HG03103 (cell line): ENCODE data around the gene PLD2.
"Not testable (repeated sequence)": the region's sequence is repeated elsewhere in the genome, so short reads cannot be mapped to it uniquely, and the experiment has no call there.

ENCODE experiments used
- ATAC-seq: cut with Tn5 transposase; IDR thresholded peaks from one replicate; pipeline ENCODE4 v1.9.1; 2021; ENCODE audit warnings: low read depth; ENCODE audit not compliant: unreplicated experiment

Gene PLD2

DNA sequence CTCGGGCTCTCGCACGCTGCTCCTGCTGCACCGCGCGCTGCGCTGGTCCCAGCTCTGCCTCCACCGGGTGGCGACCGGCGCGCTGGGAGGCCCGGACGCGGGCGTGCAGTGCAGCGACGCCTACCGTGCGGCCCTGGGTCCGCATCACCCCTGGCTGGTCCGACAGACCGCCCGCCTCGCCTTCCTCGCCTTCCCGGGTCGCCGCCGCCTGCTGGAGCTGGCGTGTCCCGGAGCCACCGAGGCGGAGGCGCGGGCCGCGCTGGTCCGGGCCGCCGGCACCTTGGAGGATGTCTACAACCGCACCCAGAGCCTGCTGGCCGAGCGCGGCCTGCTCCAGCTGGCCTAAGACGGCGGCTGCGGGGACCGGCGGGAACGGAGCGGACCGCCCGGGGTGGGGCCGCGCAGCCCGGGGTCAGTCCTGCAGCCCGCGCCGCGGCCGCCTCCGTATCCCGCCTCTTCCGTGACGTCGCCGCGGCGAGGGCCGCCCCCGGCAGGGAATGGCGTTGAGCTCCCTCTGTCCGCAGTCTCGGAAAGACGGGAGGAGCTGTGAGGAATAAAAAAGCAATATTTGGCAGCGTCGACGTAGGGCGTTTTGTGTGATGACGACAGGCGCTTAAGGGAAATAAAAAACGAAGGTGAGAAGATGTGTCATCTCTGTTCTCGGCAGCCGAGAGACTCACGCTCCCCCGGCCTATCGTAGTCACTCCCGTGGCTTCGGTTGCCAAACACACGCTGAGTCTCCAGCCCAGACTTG is 16.8 kb upstream of the PLD2 start:
- ATAC-seq, result peak; percentile 79

DNA sequence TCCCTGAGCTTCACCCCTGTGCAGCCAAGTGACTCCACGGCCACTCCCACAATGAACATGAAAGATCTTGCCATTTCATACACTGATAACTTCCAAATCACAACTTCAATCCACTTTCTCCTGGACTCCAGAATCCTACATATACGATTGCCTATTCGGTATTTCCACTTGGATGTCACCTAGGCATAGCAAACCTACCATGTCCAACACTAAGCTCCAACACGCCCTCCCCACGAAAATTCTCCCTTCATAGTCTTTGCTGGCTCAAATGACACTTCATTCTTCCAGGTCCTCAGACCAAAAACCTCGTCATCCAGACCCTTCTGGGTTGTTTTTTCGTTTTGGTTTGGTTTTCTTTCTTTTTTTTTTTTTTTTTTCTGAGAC is 16.3 kb upstream of the PLD2 start:
- no peak for ATAC-seq

DNA sequence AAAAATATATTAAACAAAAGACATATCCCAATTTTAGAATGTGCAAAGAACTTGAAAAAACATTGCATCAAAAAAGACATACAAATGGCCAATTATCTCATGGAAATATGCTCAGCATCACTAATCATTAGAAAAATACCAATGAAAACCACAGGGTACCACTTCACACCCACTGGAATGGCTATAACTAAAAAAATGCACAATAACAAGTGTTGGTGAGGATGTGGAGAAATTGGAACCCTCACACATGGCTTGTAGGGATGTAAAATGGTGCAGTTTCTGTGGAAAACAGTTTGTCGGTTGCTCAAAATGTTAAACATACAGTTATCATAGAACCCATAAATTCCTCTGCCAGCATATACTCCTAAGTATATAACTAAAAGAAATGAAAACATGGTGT is 11.8 kb upstream of the PLD2 start:
- no peak for ATAC-seq

DNA sequence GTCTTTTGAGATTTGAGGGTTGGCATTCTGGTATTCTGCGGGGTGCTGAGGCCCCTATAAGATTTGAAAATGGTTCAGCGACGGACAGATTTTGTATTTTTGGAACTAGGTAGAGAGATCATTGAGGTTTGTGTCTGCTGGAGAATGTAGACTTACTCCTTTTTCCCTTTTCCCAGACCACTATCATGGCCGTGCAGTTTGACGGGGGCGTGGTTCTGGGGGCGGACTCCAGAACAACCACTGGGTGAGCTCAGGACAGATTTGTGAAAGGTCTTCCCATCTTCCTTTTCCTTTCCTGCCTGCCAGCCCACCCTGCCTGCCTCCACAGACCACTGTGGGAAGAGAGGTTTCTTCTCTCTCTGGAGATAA is 10.4 kb upstream of the PLD2 start:
- no peak for ATAC-seq

DNA sequence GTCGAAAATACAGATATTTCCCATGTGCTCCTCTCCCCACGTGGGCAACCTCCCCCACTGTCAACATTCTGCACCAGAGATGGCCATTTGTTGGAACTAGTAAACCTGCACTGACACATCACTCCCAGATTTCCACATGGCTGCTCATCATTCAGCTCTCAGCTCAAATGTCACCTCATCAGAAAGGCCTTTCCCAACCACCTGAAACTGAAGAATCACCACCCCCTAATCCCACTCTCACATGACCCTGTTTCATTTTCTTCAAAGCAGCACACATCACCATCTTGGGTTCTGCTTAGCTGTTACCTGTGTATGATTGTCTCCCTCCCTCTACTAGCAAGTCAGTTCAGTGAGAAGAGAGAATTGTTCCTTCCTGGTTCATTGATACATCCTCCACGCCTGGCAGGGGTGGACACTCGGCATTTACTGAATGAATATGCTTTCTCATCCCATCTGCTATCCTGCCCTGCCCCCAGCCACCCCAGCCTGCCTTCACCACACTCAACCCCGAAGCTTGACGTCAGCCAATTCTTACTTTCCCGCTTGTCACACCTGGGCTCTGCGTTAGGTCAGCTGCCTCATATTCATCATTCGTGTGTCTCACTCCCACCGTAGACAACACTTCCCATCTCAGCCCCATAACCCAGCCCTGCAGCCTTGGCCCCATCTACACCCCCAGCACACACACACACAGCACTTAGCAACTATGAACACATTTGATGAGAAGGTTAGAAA is 6.3 kb upstream of the PLD2 start:
- no peak for ATAC-seq

DNA sequence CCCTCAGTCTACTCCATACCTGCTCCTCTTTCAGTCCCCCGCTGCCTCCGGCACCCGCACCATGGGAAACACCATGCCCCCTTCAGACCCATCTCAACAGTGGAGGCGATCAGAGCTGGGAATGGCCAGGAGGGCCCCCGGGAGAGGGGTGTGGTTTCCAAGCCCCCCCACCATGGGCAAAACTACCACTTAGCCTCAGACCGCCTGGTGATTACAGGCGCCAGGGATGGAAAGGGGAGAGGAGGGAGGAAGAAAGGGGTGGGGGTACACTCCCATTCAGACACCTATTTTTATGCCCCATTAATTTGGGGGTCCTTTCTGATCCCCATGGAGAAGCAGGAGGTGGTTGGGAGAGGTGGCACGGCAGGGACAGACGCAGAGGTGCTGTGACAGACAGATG is 4.7 kb upstream of the PLD2 start, which contains the start of gene C17orf114:
Gene C17orf114, minus strand, starts transcription at position 101 of the 400 bp plus-strand sequence.
- ATAC-seq, result no peak

DNA sequence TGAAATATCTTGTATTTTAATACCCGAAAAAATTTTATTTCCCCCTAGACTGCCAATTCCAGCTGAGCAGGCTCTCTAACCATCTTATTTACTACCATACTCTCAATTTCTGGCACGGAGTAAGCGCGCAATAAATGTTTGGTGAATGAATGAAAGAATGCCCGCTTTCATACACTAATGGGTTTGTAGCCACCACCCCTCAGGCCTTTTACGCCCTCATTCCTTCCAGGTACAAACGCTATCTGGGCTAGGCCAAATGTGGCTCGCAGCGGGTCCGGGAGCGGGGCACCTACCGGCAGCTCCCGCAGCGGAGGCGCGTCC is 536 bp upstream of the PLD2 start:
- no peak for ATAC-seq

DNA sequence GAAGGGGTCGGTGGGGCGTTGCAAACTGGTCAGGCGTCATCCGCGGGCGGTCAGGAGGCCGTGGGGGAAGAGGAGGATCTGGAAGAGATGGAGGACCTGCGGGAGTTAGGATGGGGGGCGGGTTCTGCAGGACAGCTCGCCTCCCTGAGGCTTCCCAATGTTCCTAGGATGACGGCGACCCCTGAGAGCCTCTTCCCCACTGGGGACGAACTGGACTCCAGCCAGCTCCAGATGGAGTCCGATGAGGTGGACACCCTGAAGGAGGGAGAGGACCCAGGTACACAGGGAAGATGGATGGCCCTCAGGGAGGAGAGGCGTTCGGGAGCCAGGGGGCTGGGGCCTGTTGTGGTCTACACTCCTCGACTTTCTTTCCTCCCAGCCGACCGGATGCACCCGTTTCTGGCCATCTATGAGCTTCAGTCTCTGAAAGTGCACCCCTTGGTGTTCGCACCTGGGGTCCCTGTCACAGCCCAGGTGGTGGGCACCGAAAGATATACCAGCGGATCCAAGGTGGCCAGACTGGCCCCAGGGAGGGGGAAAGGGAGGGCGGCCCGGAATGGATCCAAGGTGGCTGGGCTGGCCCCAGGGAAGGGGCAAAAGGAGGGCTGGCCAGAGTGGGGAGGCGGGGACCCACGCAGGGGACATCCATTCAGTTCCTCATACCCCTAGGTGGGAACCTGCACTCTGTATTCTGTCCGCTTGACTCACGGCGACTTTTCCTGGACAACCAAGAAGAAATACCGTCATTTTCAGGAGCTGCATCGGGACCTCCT is 839 bp downstream of the PLD2 start:
- no peak for ATAC-seq

DNA sequence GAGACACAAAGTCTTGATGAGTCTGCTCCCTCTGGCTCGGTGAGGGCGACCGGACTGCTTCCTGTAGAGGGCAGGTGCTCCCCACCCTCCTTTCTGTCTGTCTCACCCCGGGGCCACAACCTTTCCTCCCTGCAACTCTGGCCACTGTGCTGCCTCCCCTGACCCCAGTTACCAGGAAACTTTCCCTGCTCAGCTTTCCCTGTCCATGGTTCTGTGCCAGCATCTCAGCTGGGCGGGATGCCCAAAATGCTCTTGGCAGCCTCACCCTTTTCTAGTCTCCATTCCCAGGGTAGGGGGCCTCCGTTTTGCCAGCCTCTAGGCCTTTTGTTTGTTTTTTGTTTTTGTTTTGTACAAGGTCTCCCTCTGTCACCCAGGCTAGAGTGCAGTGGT is 1.4 kb downstream of the PLD2 start:
- no peak for ATAC-seq

DNA sequence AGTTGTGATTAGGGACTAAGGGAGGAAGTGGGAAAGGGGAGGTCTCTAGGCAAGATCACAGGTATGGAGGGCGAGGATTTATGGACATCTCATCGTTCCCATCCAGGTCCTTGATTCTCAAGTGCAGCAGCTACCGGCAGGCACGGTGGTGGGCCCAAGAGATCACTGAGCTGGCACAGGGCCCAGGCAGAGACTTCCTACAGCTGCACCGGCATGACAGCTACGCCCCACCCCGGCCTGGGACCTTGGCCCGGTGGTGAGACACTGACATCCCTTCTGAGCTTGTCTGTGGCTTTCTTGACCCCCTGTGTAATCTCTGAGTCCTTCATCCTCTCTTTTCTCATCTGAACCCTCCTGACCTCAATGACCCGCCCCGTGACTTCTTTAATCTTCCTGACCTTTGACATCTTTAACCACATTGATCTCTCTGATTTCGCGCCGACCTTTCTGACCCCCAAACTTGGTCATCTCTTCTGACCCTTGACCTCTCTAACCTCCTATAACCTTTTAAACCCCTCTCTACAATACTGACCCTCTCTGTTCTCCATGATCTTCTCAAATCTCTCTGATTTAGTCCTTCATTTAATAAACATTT is 3.8 kb downstream of the PLD2 start:
- ATAC-seq, result no peak

DNA sequence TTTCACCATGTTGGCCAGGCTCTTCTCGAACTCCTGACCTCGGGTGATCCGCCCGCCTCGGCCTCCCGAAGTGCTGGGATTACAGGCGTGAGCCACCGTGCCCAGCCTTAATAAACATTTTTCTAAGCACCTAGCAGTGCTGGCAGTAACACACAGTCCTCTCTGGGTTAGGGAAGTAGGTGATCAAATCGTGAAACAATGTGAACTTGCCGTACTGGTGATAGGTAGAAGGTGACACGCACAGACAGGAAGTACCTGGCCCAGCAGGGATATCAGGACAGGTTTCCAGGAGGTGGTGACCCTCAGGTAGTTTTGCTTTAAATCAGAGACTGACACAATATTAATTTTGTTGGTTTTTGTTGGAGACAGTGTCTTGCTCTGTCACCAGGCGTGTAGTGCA is 4.5 kb downstream of the PLD2 start:
- ATAC-seq, result no peak

DNA sequence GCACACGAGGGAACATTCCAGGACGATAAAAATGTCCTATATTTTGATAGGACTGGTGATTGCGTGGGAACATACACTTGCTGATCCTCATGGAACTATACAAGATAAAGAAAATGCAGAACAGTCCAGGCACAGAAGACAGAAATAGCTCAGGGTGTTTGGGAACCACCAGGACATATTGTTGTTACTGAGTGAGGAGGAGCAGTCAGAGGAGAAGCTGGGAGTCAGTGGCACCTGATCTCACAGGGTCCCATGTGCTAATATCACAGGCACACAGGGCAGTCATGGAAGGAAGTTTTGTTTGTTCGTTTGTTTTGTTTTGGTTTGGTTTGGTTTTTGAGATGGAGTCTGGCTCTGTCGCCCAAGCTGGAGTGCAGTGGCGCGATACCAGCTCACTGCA is 5.7 kb downstream of the PLD2 start:
- no peak for ATAC-seq

DNA sequence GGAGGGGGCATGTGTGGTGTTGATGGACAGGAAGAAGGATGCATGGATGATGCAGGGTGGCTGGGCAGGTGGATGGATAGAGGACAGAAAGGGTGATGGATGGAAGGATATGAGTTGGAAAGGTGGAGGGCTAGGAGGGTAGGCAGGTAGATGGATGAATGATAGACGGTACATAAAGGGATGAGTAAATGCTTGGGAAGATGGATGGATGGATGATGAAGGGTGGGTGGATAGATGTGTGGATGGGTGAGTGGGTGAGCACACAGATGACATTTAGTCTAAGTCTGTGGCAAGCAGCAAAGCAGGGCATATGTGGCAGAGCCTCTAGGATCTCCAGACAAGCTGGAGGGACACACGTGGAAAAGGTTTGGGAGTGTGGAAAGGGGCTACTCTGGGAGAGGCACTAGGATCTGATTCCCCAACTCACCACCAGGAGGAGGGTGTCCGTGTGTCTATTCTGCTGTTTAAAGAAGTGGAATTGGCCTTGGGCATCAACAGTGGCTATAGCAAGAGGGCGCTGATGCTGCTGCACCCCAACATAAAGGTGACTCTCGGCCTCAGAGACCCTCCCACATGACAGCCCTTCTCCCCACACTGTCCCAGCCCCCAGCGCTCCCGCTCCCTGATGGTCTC is 8.2 kb downstream of the PLD2 start:
- ATAC-seq, result no peak

DNA sequence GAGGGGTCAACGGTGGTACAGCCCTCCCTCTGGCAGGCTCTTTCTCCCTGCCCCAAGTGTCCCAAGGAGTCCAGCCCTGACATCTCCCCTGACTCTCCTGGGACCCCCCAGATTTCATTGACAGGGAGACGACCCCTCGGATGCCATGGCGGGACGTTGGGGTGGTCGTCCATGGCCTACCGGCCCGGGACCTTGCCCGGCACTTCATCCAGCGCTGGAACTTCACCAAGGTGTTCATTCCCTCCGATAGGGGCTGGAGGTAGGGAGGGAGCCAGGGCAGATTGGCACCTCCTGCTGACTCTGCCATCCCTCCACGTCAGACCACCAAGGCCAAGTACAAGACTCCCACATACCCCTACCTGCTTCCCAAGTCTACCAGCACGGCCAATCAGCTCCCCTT is 9.9 kb downstream of the PLD2 start:
- ATAC-seq, result no peak

DNA sequence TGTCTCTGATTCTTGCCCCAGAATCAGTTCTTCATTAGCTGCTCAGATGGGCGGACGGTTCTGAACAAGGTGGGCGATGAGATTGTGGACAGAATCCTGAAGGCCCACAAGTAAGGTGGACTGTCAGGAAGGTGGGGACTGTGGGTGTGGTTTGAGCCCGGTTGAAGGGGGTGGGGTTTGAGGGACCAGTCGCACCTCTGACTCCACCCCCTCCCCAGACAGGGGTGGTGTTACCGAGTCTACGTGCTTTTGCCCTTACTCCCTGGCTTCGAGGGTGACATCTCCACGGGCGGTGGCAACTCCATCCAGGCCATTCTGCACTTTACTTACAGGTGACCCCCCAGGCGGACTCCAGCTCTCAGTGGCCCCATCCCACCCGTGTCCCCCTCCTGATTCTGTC is 11.3 kb downstream of the PLD2 start:
- no peak for ATAC-seq

DNA sequence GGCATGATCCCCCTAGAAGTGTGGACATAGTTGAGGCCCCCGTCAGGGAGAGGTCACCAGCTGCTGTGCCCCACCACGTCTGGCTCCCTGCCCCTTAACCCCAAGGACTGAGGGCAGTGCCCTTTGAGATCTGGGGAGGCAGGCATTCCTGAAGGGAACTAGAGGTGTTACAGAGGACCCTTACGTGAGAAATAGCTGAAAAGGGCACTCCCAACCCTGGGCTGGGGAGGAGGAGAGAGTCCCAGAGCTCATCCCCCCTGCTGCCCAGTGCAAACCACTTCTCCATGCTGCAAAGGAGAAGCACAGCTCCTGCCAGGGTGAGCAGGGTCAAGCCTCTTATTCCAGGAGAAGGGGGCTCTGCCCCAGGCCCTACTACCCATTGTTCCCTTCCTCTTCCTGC is 15.9 kb downstream of the PLD2 start:
- no peak for ATAC-seq

DNA sequence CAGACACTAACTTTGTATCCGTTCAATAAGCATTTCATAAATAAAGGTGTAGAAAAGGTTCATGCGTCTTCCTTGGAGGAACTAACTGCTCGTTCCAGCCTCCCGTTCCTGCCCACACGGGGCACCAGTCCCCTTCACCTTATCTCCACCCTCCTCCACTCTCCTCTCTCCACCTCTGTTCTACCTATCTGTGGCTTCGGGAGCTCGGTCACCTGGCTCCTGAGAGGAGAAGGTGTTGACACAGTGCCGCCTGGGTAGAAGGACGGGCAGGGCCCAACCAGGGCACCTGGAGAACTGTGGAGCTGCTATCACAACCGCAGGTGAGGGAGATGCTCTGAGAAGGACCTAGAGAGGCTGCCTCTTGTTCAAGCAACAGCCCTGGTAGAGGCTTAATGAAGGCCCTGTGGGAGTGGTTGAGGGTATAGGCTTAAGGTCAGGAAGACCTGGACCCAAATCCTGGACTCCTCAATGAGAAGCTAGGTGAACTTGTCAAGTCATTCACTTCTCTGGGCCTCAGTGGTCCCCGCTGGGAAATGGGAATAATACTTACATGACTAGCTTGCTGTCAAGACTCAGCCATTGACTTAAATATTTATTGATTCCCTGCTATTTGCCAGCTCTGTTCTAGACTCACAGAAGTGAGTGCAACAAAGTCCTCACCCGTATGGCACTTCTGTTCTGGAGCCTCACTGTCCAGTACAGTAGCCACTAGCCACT is 16.6 kb downstream of the PLD2 start:
- ATAC-seq, result no peak

DNA sequence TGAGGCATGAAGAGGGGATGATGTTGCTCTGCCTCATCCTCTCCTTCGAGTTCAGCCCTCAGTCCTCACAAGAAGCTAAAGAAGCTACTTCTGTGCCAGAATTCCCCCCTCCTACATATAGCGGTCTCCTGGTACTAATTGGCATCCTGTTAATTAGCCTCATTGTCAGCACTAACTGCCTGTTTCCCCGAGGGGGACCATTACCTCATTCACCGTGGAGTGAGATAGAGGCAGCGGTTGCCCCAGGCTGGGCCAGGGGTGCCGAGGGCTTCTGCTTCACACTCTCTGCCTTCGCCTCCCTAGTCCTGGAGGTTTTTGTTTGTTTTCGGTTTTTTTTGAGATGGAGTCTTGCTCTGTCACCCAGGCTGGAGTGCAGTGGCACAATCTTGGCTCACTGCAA is 20.4 kb downstream of the PLD2 start:
- ATAC-seq, result no peak

DNA sequence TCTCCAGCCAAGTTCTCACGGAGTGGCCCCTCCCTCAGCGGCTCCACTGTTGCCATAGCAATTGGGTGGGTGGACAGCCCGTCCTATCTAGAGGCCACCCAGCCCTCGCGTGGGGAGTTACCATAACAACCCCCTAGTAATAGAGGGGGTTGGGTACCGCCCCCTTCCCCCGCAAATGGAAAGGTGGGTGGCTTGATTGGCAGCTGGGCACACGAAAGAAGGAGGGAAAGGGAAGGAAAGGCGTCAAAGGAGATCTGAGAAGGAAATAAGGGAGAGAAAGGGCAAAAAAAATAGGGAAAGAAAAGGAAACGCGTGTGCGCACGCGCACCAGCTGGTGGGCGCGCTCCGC is 25.9 kb downstream of the PLD2 start:
- ATAC-seq, result not testable (repeated sequence)

DNA sequence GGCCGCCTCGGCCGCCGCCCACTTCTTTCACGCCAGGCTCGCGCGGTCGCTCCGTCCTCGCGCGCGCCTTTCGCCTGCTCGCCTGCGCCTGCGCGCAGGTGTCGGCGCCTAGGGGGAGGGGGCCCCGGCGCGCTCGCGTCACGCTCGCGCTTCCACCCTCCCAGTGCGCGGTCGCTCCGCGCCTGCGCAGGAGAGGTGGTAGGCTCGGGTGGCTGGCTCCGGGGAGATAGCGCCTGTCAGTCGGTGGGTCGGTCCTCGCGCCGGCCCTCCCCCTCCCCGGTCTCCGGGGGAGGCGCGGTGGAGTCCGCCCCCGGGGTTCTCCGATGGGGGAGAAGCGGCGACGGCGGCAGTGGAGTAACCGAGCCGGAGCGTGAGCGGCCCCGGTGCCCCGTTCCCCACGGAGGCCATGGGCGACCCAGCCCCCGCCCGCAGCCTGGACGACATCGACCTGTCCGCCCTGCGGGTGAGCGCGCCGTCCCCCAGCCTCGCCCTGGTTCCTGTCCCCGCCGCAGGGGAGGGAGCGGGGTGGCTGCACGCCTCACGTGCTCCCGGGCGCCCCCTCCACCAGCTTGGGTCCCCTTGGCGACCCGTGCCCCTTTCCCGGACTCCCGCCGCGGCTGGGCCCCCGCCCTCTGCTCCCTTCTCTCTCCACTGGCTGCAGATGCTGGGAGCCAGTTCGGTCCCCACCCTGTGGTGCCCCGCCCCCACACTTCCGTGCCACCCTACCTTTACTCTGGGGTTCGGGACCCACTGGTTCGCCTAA is 26.4 kb downstream of the PLD2 start, which contains the start of gene MINK1:
Gene MINK1, plus strand, starts transcription at position 163 of the 763 bp plus-strand sequence. Its CDS starts 244 bp downstream, at position 407.
- peak; percentile 75 for ATAC-seq
